ENCODE results near the gene SHISA4. TPM values are rescaled to one million over a fixed set of nuclear protein-coding genes. Genes with fewer than 3 reads are reported as not detected.
"Not testable (repeated sequence)": the region's sequence is repeated elsewhere in the genome, so short reads cannot be mapped to it uniquely, and the experiment has no call there.

The SHISA4 gene
- total and polyA plus RNA-seq, 2 of the 8 experiments (the other 6 are each of a cell fraction or from before 2014, with no cell fraction given): 7.8 to 28.9 TPM

GRCh38 chr1:201900476-201900875 is 11.8 kb downstream of the SHISA4 start (continued):
- TF ChIP-seq CTCF (IDR thresholded peaks at IDR 0.05; ENCODE audit: control extremely low read depth in 1 of 3, insufficient read depth in 1 of 3, low read depth in 1 of 3, low read length in 3 of 3) (no peak), GABPA (IDR thresholded peaks at IDR 0.05; ENCODE audit: borderline replicate concordance, insufficient read depth, low read length) (no peak), RFX5 (IDR thresholded peaks at IDR 0.05; ENCODE audit: borderline replicate concordance, low read depth, low read length) (no peak), KDM5A (IDR thresholded peaks at IDR 0.05; ENCODE audit: low read length) (no peak)

- not testable (repeated sequence) for H3K56ac ChIP-seq (replicated peaks; ENCODE audit: insufficient read length, low read depth, low read length); H2BK12ac ChIP-seq (ENCODE audit: low read depth, low read length); H3K4me1 ChIP-seq (replicated peaks in 1 of 4; ENCODE audit: control insufficient read depth in 3 of 4, insufficient read depth in 4 of 4, low read length in 3 of 4); H2BK15ac ChIP-seq (ENCODE audit: low read length); H3K23me2 ChIP-seq (ENCODE audit: low read depth, low read length); H3K4me2 ChIP-seq (ENCODE audit: insufficient read depth in 1 of 2, low read depth in 2 of 2, low read length in 2 of 2); H4K91ac ChIP-seq (replicated peaks; ENCODE audit: insufficient read length, low read length); DNase-seq (ENCODE audit: low read depth in 1 of 2, low spot score in 2 of 2); H3K9ac ChIP-seq (replicated peaks in 1 of 4; ENCODE audit: extremely low read depth in 1 of 4, low read depth in 3 of 4, low read length in 3 of 4); H3K18ac ChIP-seq (ENCODE audit: extremely low read depth, low read length); H3K4me3 ChIP-seq (ENCODE audit: extremely low read depth in 1 of 4, insufficient read depth in 2 of 4, low read depth in 3 of 4, low read length in 4 of 4); H3K79me1 ChIP-seq (ENCODE audit: low read depth, low read length); H2BK5ac ChIP-seq (ENCODE audit: low read depth, low read length); H3K23ac ChIP-seq (ENCODE audit: insufficient read length); FAIRE-seq; H4K8ac ChIP-seq (ENCODE audit: extremely low read depth, insufficient read depth, low read length); H4K20me1 ChIP-seq (replicated peaks in 1 of 2; ENCODE audit: control insufficient read depth in 1 of 2, insufficient read depth in 2 of 2, low read length in 2 of 2); H2BK20ac ChIP-seq (ENCODE audit: low read length); H3K79me2 ChIP-seq (ENCODE audit: control insufficient read depth in 1 of 2, insufficient read depth in 2 of 2, low read length in 2 of 2); H3K9me3 ChIP-seq (ENCODE audit: insufficient read depth in 2 of 2, low read depth in 1 of 2, low read length in 1 of 2); H3K36me3 ChIP-seq (ENCODE audit: control insufficient read depth in 2 of 4, insufficient read depth in 4 of 4, low read length in 3 of 4); H3K27me3 ChIP-seq (replicated peaks in 1 of 4; ENCODE audit: control insufficient read depth in 3 of 4, extremely low read depth in 1 of 4, insufficient read depth in 3 of 4, low read length in 3 of 4); H2AK5ac ChIP-seq (ENCODE audit: low read depth, low read length); H2AFZ ChIP-seq (ENCODE audit: low read length); H3K4ac ChIP-seq (replicated peaks; ENCODE audit: insufficient read length, low read depth, low read length); H4K5ac ChIP-seq (ENCODE audit: insufficient read length, low read depth, low read length); H3K14ac ChIP-seq (ENCODE audit: insufficient read length); H2BK120ac ChIP-seq (replicated peaks; ENCODE audit: low read depth, low read length); H3K27ac ChIP-seq (ENCODE audit: low read depth, low read length)
- 86% methylated on average over 6 of the region's 6 CpGs; no CpG with 5 or more reads in 1 of the 2 experiments for WGBS, 2 experiments (ENCODE audit: extremely low coverage in 1 of 2, insufficient coverage in 1 of 2, insufficient read length in 1 of 2, insufficient replicate concordance in 2 of 2, low coverage in 1 of 2, low lambda C conversion rate in 2 of 2, missing lambda C conversion rate in 1 of 2)
- POLR2A ChIA-PET (ENCODE audit: partially characterized antibody): interaction anchor here (1.7 kb wide), 1 partner anchor 44 kb away, joined by 5 read pairs; no protein-coding TSS in a partner anchor
- CTCF ChIA-PET (ENCODE audit: partially characterized antibody): interaction anchor here (0.6 to 0.7 kb wide), 3 partner anchors 12 to 58 kb away, joined by 3 read pairs; no protein-coding TSS in a partner anchor
Measured at GRCh38 chr1:201901036-201901435, 12.3 kb downstream of the SHISA4 start.

Data from H1 (cell line).